ENCODE results near the gene IL9. TPM values are rescaled to one million over a fixed set of nuclear protein-coding genes. Genes with fewer than 3 reads are reported as not detected.

Gene IL9
- total RNA-seq, 1 donor = not detected

DNA sequence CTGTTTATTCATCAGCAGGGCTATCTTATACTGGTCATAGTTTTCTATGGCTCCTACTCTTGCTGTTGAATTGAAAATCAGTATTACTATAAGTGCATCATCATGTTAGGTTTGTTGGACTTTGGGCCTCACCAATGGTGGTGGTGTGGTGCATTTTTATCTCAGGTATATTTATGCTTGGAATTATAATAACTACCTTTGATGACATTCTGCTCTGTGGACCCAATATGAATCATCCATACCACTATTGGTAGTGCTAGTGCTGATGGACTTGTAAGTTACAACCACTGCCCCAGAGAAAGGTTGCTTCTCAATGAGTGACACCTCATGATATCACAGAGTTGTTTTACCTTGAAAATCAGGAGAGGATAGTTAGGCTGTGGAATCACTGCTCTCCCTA is 28.0 kb downstream of the IL9 start:
- H3K4me3 ChIP-seq (ENCODE audit: low read depth, low read length) = no peak overlapping the region
- no peak for DNase-seq (ENCODE audit: low read depth)
- TF ChIP-seq, protein P1, sequence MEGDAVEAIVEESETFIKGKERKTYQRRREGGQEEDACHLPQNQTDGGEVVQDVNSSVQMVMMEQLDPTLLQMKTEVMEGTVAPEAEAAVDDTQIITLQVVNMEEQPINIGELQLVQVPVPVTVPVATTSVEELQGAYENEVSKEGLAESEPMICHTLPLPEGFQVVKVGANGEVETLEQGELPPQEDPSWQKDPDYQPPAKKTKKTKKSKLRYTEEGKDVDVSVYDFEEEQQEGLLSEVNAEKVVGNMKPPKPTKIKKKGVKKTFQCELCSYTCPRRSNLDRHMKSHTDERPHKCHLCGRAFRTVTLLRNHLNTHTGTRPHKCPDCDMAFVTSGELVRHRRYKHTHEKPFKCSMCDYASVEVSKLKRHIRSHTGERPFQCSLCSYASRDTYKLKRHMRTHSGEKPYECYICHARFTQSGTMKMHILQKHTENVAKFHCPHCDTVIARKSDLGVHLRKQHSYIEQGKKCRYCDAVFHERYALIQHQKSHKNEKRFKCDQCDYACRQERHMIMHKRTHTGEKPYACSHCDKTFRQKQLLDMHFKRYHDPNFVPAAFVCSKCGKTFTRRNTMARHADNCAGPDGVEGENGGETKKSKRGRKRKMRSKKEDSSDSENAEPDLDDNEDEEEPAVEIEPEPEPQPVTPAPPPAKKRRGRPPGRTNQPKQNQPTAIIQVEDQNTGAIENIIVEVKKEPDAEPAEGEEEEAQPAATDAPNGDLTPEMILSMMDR (IDR thresholded peaks at IDR 0.05; ENCODE audit: insufficient read depth, low read length) = no peak

- DNase-seq (ENCODE audit: low read depth) = no peak
- TF ChIP-seq, protein P1 (IDR thresholded peaks at IDR 0.05; ENCODE audit: insufficient read depth, low read length) = no peak
- no peak overlapping the region for H3K4me3 ChIP-seq (ENCODE audit: low read depth, low read length)
Observed at GRCh38 chr5:135866016-135866415, 29.6 kb downstream of the IL9 start.

GRCh38 chr5:135864503-135865435 is 30.9 kb downstream of the IL9 start:
- TF ChIP-seq, protein P1 (IDR thresholded peaks at IDR 0.05; ENCODE audit: insufficient read depth, low read length) = no peak
- no peak for DNase-seq (ENCODE audit: low read depth)
- no peak overlapping the region for H3K4me3 ChIP-seq (ENCODE audit: low read depth, low read length)

DNA sequence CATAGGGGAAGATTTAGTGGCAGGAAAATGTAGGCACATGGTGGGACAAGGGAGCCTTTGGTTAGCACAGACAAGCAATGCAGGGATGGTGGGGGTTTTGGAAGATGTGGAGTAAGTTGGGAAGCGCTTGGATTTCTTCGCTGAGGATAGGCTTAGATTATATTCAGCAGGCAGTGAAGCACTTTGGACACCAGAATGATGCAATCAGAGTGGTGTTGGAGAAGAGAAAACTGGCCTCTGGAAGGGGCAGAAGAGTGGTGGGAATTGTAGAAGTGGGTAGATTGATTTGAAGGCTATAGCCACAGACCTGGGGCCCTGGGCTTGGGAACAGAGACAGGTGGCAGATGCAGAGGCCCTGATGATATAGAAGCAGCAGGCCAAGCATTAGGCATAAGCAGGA is 32.9 kb downstream of the IL9 start:
- no peak overlapping the region for H3K4me3 ChIP-seq (ENCODE audit: low read depth, low read length)
- no peak for DNase-seq (ENCODE audit: low read depth)
- TF ChIP-seq, protein P1 (IDR thresholded peaks at IDR 0.05; ENCODE audit: insufficient read depth, low read length) = no peak

DNA sequence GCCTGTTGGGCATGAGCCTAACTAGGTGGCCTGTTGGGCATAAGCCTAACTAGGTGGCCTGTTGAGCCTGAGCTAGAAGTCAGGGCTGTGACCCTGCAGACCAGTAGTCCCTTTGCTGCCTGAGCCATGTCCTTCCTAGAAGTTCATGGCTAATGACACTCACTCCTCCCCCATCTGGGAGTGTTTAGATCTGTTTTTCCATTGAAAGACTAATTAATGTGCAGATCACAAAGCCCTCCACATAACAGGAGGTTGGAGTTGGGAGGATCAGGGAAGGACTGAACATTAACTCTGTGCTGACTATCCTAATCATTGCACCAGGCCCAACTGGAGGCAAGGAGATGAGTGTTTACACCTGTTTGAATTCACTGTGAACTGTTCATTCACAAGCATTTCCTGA is 33.6 kb downstream of the IL9 start:
- TF ChIP-seq, protein P1 (IDR thresholded peaks at IDR 0.05; ENCODE audit: insufficient read depth, low read length) = no peak
- DNase-seq (ENCODE audit: low read depth) = no peak
- no peak overlapping the region for H3K4me3 ChIP-seq (ENCODE audit: low read depth, low read length)

DNA sequence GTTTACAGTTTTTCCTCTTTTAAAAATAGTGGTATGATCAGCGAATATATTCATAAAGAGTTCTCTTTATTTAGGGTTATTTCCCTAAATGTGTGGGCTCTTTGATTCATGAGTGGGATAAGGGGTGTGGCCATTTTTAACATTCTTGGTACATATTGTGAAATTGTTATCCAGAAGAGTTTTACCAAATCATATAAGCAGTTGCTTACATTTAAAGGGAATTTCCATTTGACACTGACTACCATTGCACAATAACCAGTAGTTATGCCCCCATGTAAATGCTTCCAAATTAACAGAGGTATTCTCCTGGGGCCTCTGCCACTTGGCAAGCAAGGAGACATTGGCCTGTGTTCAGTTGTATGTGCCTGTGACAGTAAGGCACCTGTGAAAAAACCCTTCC is 34.0 kb downstream of the IL9 start:
- no peak for DNase-seq (ENCODE audit: low read depth)
- TF ChIP-seq, protein P1 (IDR thresholded peaks at IDR 0.05; ENCODE audit: insufficient read depth, low read length) = no peak
- no peak overlapping the region for H3K4me3 ChIP-seq (ENCODE audit: low read depth, low read length)
